ENCODE data around the gene PROC. TPM values are rescaled to one million over a fixed set of nuclear protein-coding genes. Genes with fewer than 3 reads are reported as not detected.

The PROC gene
- total RNA-seq, 1 donor from 2014 or later, result 1.0 TPM

DNA sequence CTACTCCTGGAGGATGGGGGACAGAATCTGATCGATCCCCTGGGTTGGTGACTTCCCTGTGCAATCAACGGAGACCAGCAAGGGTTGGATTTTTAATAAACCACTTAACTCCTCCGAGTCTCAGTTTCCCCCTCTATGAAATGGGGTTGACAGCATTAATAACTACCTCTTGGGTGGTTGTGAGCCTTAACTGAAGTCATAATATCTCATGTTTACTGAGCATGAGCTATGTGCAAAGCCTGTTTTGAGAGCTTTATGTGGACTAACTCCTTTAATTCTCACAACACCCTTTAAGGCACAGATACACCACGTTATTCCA, 844 bp downstream of the PROC start:
- FAIRE-seq (no peak), DNase-seq (ENCODE audit: low read depth) (no peak)
- Mint-ChIP-seq H3K4me1 (ENCODE audit: low read depth, unreplicated experiment) (peaks cover 17% of the 10 kb centered on the region), H3K27ac (ENCODE audit: unreplicated experiment) (no peak overlapping the region), H3K36me3 (ENCODE audit: low read depth, unreplicated experiment) (no peaks in the 10 kb centered on the region), H3K4me3 (ENCODE audit: unreplicated experiment) (no peak overlapping the region), H3K9me3 (ENCODE audit: unreplicated experiment) (no peaks in the 10 kb centered on the region), H3K27me3 (ENCODE audit: low read depth, unreplicated experiment) (peaks cover 63% of the 10 kb centered on the region)
- no peaks in the 10 kb centered on the region for H4K20me1 ChIP-seq (ENCODE audit: insufficient read depth, low read length)
- H3K4me2 ChIP-seq (ENCODE audit: low read length), result no peak overlapping the region
- TF ChIP-seq EZH2 (IDR thresholded peaks at IDR 0.05; ENCODE audit: insufficient read depth, low read length), result no peak
- TF ChIP-seq, protein P1, sequence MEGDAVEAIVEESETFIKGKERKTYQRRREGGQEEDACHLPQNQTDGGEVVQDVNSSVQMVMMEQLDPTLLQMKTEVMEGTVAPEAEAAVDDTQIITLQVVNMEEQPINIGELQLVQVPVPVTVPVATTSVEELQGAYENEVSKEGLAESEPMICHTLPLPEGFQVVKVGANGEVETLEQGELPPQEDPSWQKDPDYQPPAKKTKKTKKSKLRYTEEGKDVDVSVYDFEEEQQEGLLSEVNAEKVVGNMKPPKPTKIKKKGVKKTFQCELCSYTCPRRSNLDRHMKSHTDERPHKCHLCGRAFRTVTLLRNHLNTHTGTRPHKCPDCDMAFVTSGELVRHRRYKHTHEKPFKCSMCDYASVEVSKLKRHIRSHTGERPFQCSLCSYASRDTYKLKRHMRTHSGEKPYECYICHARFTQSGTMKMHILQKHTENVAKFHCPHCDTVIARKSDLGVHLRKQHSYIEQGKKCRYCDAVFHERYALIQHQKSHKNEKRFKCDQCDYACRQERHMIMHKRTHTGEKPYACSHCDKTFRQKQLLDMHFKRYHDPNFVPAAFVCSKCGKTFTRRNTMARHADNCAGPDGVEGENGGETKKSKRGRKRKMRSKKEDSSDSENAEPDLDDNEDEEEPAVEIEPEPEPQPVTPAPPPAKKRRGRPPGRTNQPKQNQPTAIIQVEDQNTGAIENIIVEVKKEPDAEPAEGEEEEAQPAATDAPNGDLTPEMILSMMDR (IDR thresholded peaks at IDR 0.05; ENCODE audit: insufficient read depth, low read depth, low read length), result no peak
- no peaks in the 10 kb centered on the region for H3K79me2 ChIP-seq (ENCODE audit: insufficient read depth, low read length)
- no peak overlapping the region for H2AFZ ChIP-seq (ENCODE audit: low read depth, low read length)
- H3K4me3 ChIP-seq (ENCODE audit: insufficient read depth, low read depth, low read length), result no peak overlapping the region
- no peak overlapping the region for H3K9ac ChIP-seq (ENCODE audit: low read length)
- H3K9me3 ChIP-seq (ENCODE audit: insufficient read depth, low read depth, low read length), result no peaks in the 10 kb centered on the region
- H3K27me3 ChIP-seq (ENCODE audit: insufficient read depth, low read length), result peaks cover 14% of the 10 kb centered on the region
- H3K4me1 ChIP-seq (ENCODE audit: insufficient read depth, low read length), result peaks cover 21% of the 10 kb centered on the region
- no peak overlapping the region for H3K27ac ChIP-seq (ENCODE audit: low read depth, low read length)
- H3K36me3 ChIP-seq (ENCODE audit: insufficient read depth, low read length), result no peaks in the 10 kb centered on the region

DNA sequence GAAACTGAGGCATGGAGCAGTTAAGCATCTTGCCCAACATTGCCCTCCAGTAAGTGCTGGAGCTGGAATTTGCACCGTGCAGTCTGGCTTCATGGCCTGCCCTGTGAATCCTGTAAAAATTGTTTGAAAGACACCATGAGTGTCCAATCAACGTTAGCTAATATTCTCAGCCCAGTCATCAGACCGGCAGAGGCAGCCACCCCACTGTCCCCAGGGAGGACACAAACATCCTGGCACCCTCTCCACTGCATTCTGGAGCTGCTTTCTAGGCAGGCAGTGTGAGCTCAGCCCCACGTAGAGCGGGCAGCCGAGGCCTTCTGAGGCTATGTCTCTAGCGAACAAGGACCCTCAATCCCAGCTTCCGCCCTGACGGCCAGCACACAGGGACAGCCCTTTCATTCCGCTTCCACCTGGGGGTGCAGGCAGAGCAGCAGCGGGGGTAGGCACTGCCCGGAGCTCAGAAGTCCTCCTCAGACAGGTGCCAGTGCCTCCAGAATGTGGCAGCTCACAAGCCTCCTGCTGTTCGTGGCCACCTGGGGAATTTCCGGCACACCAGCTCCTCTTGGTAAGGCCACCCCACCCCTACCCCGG, 1.3 kb downstream of the PROC start:
- Histone ChIP-seq H3K27ac (ENCODE audit: low read depth, low read length) (no peak overlapping the region), H4K20me1 (ENCODE audit: insufficient read depth, low read length) (no peaks in the 10 kb centered on the region), H3K36me3 (ENCODE audit: insufficient read depth, low read length) (no peaks in the 10 kb centered on the region), H3K27me3 (ENCODE audit: insufficient read depth, low read length) (peaks cover 14% of the 10 kb centered on the region), H3K9me3 (ENCODE audit: insufficient read depth, low read depth, low read length) (no peaks in the 10 kb centered on the region), H3K9ac (ENCODE audit: low read length) (no peak overlapping the region), H2AFZ (ENCODE audit: low read depth, low read length) (no peak overlapping the region), H3K79me2 (ENCODE audit: insufficient read depth, low read length) (no peaks in the 10 kb centered on the region), H3K4me2 (ENCODE audit: low read length) (no peak overlapping the region), H3K4me1 (ENCODE audit: insufficient read depth, low read length) (peaks cover 18% of the 10 kb centered on the region), H3K4me3 (ENCODE audit: insufficient read depth, low read depth, low read length) (no peak overlapping the region)
- TF ChIP-seq, protein P1 (IDR thresholded peaks at IDR 0.05; ENCODE audit: insufficient read depth, low read depth, low read length), result no peak
- TF ChIP-seq EZH2 (IDR thresholded peaks at IDR 0.05; ENCODE audit: insufficient read depth, low read length), result no peak
- DNase-seq (ENCODE audit: low read depth), result no peak
- no peaks in the 10 kb centered on the region for H3K36me3 Mint-ChIP-seq (ENCODE audit: low read depth, unreplicated experiment)
- no peak overlapping the region for H3K27ac Mint-ChIP-seq (ENCODE audit: unreplicated experiment)
- H3K9me3 Mint-ChIP-seq (ENCODE audit: unreplicated experiment), result no peaks in the 10 kb centered on the region
- H3K4me3 Mint-ChIP-seq (ENCODE audit: unreplicated experiment), result no peak overlapping the region
- no peak for FAIRE-seq
- peaks cover 14% of the 10 kb centered on the region for H3K4me1 Mint-ChIP-seq (ENCODE audit: low read depth, unreplicated experiment)
- H3K27me3 Mint-ChIP-seq (ENCODE audit: low read depth, unreplicated experiment), result peaks cover 64% of the 10 kb centered on the region

DNA sequence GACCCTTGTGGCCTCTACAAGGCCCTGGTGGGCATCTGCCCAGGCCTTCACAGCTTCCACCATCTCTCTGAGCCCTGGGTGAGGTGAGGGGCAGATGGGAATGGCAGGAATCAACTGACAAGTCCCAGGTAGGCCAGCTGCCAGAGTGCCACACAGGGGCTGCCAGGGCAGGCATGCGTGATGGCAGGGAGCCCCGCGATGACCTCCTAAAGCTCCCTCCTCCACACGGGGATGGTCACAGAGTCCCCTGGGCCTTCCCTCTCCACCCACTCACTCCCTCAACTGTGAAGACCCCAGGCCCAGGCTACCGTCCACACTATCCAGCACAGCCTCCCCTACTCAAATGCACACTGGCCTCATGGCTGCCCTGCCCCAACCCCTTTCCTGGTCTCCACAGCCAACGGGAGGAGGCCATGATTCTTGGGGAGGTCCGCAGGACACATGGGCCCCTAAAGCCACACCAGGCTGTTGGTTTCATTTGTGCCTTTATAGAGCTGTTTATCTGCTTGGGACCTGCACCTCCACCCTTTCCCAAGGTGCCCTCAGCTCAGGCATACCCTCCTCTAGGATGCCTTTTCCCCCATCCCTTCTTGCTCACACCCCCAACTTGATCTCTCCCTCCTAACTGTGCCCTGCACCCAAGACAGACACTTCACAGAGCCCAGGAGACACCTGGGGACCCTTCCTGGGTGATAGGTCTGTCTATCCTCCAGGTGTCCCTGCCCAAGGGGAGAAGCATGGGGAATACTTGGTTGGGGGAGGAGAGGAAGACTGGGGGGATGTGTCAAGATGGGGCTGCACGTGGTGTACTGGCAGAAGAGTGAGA, 2.0 kb downstream of the PROC start:
- Mint-ChIP-seq H3K4me3 (ENCODE audit: unreplicated experiment) (no peak overlapping the region), H3K27ac (ENCODE audit: unreplicated experiment) (no peak overlapping the region), H3K36me3 (ENCODE audit: low read depth, unreplicated experiment) (no peaks in the 10 kb centered on the region), H3K27me3 (ENCODE audit: low read depth, unreplicated experiment) (peaks cover 66% of the 10 kb centered on the region), H3K9me3 (ENCODE audit: unreplicated experiment) (no peaks in the 10 kb centered on the region), H3K4me1 (ENCODE audit: low read depth, unreplicated experiment) (peaks cover 11% of the 10 kb centered on the region)
- Histone ChIP-seq H3K4me2 (ENCODE audit: low read length) (no peak overlapping the region), H3K9ac (ENCODE audit: low read length) (no peak overlapping the region), H3K9me3 (ENCODE audit: insufficient read depth, low read depth, low read length) (no peaks in the 10 kb centered on the region), H2AFZ (ENCODE audit: low read depth, low read length) (no peak overlapping the region), H3K79me2 (ENCODE audit: insufficient read depth, low read length) (no peaks in the 10 kb centered on the region), H3K4me1 (ENCODE audit: insufficient read depth, low read length) (peaks cover 13% of the 10 kb centered on the region), H3K4me3 (ENCODE audit: insufficient read depth, low read depth, low read length) (no peak overlapping the region), H3K27me3 (ENCODE audit: insufficient read depth, low read length) (peaks cover 14% of the 10 kb centered on the region), H3K36me3 (ENCODE audit: insufficient read depth, low read length) (no peaks in the 10 kb centered on the region), H4K20me1 (ENCODE audit: insufficient read depth, low read length) (no peaks in the 10 kb centered on the region), H3K27ac (ENCODE audit: low read depth, low read length) (no peak overlapping the region)
- no peak for FAIRE-seq
- TF ChIP-seq, protein P1 (IDR thresholded peaks at IDR 0.05; ENCODE audit: insufficient read depth, low read depth, low read length), result no peak
- no peak for TF ChIP-seq EZH2 (IDR thresholded peaks at IDR 0.05; ENCODE audit: insufficient read depth, low read length)
- no peak for DNase-seq (ENCODE audit: low read depth)

Measured in astrocyte (in vitro differentiated cells and primary cell).